CD14-positive monocyte (primary cell): ENCODE measurements around the gene SETSIP. TPM values are rescaled to one million over a fixed set of nuclear protein-coding genes. Genes with fewer than 3 reads are reported as not detected.
"Not testable (repeated sequence)": the region's sequence is repeated elsewhere in the genome, so short reads cannot be mapped to it uniquely, and the experiment has no call there.

Experiments
- DNase-seq, 3 donors: peaks; one replicate each; pipeline ENCODE4 v3.0.0-alpha.2; 2011 to 2022
- H2AFZ ChIP-seq: 2 replicates; pipeline ENCODE4 v1.6.0; 2012; ENCODE audit warnings: mild to moderate bottlenecking, low read depth, low read length, inconsistent platforms; ENCODE audit not compliant: insufficient read depth, poor library complexity, severe bottlenecking
- H3K27ac ChIP-seq, 2 donors: 1 replicate in 1 of 2; 2 replicates in 1 of 2; pipeline ENCODE4 v1.5.1; 2012 to 2013; ENCODE audit warnings: low read length in 2 of 2, control low read depth in 1 of 2, inconsistent platforms in 1 of 2, low read depth in 1 of 2, mild to moderate bottlenecking in 1 of 2
- H3K27me3 ChIP-seq, 2 donors: one replicate each; pipeline versions ENCODE4 v1.6.0 to v1.6.1; 2011 to 2013; ENCODE audit warnings: low read length in 2 of 2; ENCODE audit not compliant: control insufficient read depth in 2 of 2, insufficient read depth in 2 of 2
- H3K36me3 ChIP-seq, 2 donors: replicated peaks in 1 of 2; 1 replicate in 1 of 2; 2 replicates in 1 of 2; pipeline versions ENCODE4 v1.5.1 to v1.6.1; 2012 to 2013; ENCODE audit warnings: low read length in 2 of 2, control low read depth in 1 of 2, inconsistent platforms in 1 of 2, mild to moderate bottlenecking in 1 of 2; ENCODE audit not compliant: insufficient read depth in 2 of 2, control insufficient read depth in 1 of 2
- H3K4me1 ChIP-seq, 2 donors: 1 replicate in 1 of 2; 2 replicates in 1 of 2; pipeline versions ENCODE4 v1.5.1 to v1.6.1; 2012 to 2013; ENCODE audit warnings: low read length in 2 of 2, control low read depth in 1 of 2, inconsistent platforms in 1 of 2, mild to moderate bottlenecking in 1 of 2, moderate library complexity in 1 of 2; ENCODE audit not compliant: insufficient read depth in 2 of 2, control insufficient read depth in 1 of 2
- H3K4me2 ChIP-seq: replicated peaks from 2 replicates; pipeline ENCODE3; 2012; ENCODE audit warnings: low read length, moderate library complexity, mild to moderate bottlenecking; ENCODE audit not compliant: poor library complexity, severe bottlenecking; ENCODE audit errors: extremely low read depth
- H3K4me3 ChIP-seq, 3 experiments: fragments of 200-600 bp in 1 of 3; sonication (generic) in 1 of 3; replicated peaks in 1 of 3; 1 replicate in 2 of 3; 2 replicates in 1 of 3; pipeline ENCODE4 v1.5.1; 2011 to 2013; ENCODE audit warnings: low read length in 3 of 3, mild to moderate bottlenecking in 3 of 3, control low read depth in 2 of 3, low read depth in 2 of 3, inconsistent platforms in 1 of 3, moderate library complexity in 1 of 3
- H3K79me2 ChIP-seq: 2 replicates; pipeline ENCODE4 v1.6.0; 2012; ENCODE audit warnings: mild to moderate bottlenecking, control low read depth, inconsistent platforms, low read length, moderate library complexity; ENCODE audit not compliant: insufficient read depth
- H3K9ac ChIP-seq: 2 replicates; pipeline ENCODE4 v1.6.0; 2017; ENCODE audit warnings: low read length, mild to moderate bottlenecking; ENCODE audit not compliant: insufficient read depth, poor library complexity, severe bottlenecking
- H3K9me3 ChIP-seq, 2 donors: replicated peaks in 1 of 2; 1 replicate in 1 of 2; 2 replicates in 1 of 2; pipeline versions ENCODE4 v1.5.1 to v1.6.1; 2012 to 2013; ENCODE audit warnings: low read length in 2 of 2, control low read depth in 1 of 2; ENCODE audit not compliant: control insufficient read depth in 1 of 2, insufficient read depth in 1 of 2
- H4K20me1 ChIP-seq: 2 replicates; pipeline ENCODE4 v1.6.0; 2012; ENCODE audit warnings: mild to moderate bottlenecking, low read length, control low read depth, moderate library complexity; ENCODE audit not compliant: insufficient read depth
- H3K27ac Mint-ChIP-seq, 7 donors: one replicate each; pipeline ENCODE4 v1.8.0; 2020; ENCODE audit warnings: mild to moderate bottlenecking in 7 of 7, mixed read lengths in 7 of 7, moderate library complexity in 6 of 7, inconsistent platforms in 2 of 7
- H3K27me3 Mint-ChIP-seq, 3 donors: one replicate each; pipeline ENCODE4 v1.8.0; 2021 to 2022; ENCODE audit warnings: low read depth in 3 of 3, mild to moderate bottlenecking in 3 of 3, mixed read lengths in 3 of 3, moderate library complexity in 3 of 3, inconsistent platforms in 1 of 3
- H3K36me3 Mint-ChIP-seq, 2 donors: one replicate each; pipeline ENCODE4 v1.8.0; 2020; ENCODE audit warnings: mixed read lengths in 2 of 2, inconsistent platforms in 1 of 2, mild to moderate bottlenecking in 1 of 2
- H3K4me1 Mint-ChIP-seq: one replicate; pipeline ENCODE4 v1.8.0; 2020; ENCODE audit warnings: mild to moderate bottlenecking, mixed read lengths
- H3K4me3 Mint-ChIP-seq, 2 donors: one replicate each; pipeline ENCODE4 v1.8.0; 2020; ENCODE audit warnings: mild to moderate bottlenecking in 2 of 2, mixed read lengths in 2 of 2, moderate library complexity in 1 of 2
- H3K9me3 Mint-ChIP-seq, 7 donors: one replicate each; pipeline ENCODE4 v1.8.0; 2020 to 2022; ENCODE audit warnings: mixed read lengths in 7 of 7, mild to moderate bottlenecking in 6 of 7, moderate library complexity in 6 of 7, inconsistent platforms in 2 of 7
- WGBS: methylation state at CpG from one replicate; pipeline ENCODE4 v1.1.5; 2013; ENCODE audit warnings: missing lambda C conversion rate; ENCODE audit not compliant: insufficient coverage; 5-methylcytosine and 5-hydroxymethylcytosine counted together
- intact Hi-C, 2 donors: fragments of 100-400 bp; cut with micrococcal nuclease; formaldehyde crosslinking; loops; one replicate each; pipeline versions ENCODE4 v1.15.0 to v1.15.1; 2023
- polyA plus RNA-seq, 3 donors: library from polyadenylated mRNA; depleted of rRNA in 1 of 3; unstranded in 2 of 3; stranded (reverse) in 1 of 3; fragments of 300-500 nt in 2 of 3; fragments of >200 nt in 1 of 3; fragmentation: Illumina TruSeq in 2 of 3; gene quantifications; 1 replicate in 2 of 3; 2 replicates in 1 of 3; pipeline ENCODE4 v1.2.3, GENCODE V29; 2012 to 2021
- TF ChIP-seq, protein P1 (sequence below): fragments of 200-600 bp; IDR thresholded peaks from one replicate; pipeline ENCODE4 v1.8.0; 2022; ENCODE audit warnings: antibody characterized with exemption, mild to moderate bottlenecking

SETSIP gene
- polyA plus RNA-seq, 3 donors = not detected

DNA sequence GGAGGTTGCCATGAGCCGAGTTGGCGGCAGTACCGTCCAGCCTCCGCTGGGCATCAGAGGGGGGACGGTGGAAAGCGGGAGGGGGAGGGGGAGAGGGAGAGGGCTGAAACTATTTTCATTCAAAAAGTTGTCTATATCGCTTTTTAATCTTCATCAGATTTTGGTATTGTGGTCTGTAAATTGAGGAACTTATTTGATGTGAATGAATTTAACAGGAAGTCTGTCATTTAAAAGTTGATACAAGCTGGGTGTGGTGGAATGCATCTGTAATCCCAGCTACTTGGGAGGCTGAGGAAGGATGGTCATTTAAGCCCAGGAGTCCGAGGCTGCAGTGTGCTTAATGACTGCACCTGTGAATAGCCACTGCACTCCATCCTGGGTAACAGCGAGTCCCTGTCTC, 48.4 kb downstream of the SETSIP start:
- H3K79me2 ChIP-seq = no peaks in the 10 kb centered on the region
- no peak for DNase-seq
- no peaks in the 10 kb centered on the region for H4K20me1 ChIP-seq
- H3K9me3 Mint-ChIP-seq = peaks cover 12 to 40% (median 18%) of the 10 kb centered on the region in 7 donors
- peak overlapping the region in 1 of 7 donors; percentile 46 for H3K27ac Mint-ChIP-seq
- no peak overlapping the region for H3K27ac ChIP-seq
- H3K27me3 Mint-ChIP-seq = peaks cover 29 to 43% (median 39%) of the 10 kb centered on the region in 3 donors
- H3K9me3 ChIP-seq = peaks cover 5 to 6% of the 10 kb centered on the region in 2 donors
- H3K4me2 ChIP-seq = no peak overlapping the region
- H3K36me3 ChIP-seq = no peaks in the 10 kb centered on the region
- H3K27me3 ChIP-seq = peaks cover 28 to 39% of the 10 kb centered on the region in 2 donors
- peaks cover 0 to 6% of the 10 kb centered on the region in 2 donors for H3K36me3 Mint-ChIP-seq
- H2AFZ ChIP-seq = no peak overlapping the region
- H3K4me3 Mint-ChIP-seq = peak overlapping the region in 1 of 2 donors; percentile 53
- peaks cover 11% of the 10 kb centered on the region for H3K4me1 Mint-ChIP-seq
- 70% methylated on average over 4 of the region's 9 CpGs for WGBS
- intact Hi-C loops = no loop called here
- peaks cover 10 to 11% of the 10 kb centered on the region in 2 donors for H3K4me1 ChIP-seq
- TF ChIP-seq, protein P1, sequence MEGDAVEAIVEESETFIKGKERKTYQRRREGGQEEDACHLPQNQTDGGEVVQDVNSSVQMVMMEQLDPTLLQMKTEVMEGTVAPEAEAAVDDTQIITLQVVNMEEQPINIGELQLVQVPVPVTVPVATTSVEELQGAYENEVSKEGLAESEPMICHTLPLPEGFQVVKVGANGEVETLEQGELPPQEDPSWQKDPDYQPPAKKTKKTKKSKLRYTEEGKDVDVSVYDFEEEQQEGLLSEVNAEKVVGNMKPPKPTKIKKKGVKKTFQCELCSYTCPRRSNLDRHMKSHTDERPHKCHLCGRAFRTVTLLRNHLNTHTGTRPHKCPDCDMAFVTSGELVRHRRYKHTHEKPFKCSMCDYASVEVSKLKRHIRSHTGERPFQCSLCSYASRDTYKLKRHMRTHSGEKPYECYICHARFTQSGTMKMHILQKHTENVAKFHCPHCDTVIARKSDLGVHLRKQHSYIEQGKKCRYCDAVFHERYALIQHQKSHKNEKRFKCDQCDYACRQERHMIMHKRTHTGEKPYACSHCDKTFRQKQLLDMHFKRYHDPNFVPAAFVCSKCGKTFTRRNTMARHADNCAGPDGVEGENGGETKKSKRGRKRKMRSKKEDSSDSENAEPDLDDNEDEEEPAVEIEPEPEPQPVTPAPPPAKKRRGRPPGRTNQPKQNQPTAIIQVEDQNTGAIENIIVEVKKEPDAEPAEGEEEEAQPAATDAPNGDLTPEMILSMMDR = no peak
- H3K4me3 ChIP-seq = no peak overlapping the region
- H3K9ac ChIP-seq = no peak overlapping the region

DNA sequence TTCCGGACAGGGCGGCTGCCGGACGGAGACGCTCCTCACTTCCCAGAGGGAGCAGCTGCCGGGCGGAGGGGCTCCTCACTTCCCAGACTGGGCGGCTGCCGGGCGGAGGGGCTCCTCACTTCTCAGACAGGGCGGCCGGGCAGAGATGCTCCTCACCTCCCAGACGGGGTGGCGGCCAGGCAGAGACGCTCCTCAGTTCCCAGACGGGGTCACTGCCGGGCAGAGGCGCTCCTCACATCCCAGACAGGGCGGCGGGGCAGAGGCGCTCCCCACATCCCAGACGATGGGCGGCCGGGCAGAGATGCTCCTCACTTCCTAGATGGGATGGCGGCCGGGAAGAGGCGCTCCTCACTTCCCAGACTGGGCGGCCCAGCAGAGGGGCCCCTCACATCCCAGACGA, 49.2 kb downstream of the SETSIP start:
- intact Hi-C loops, H3K9me3 ChIP-seq, H2AFZ ChIP-seq, DNase-seq, H3K4me3 ChIP-seq, H4K20me1 ChIP-seq, H3K36me3 ChIP-seq, H3K27ac ChIP-seq, H3K9ac ChIP-seq, H3K27ac Mint-ChIP-seq, H3K79me2 ChIP-seq, H3K36me3 Mint-ChIP-seq, H3K4me2 ChIP-seq, H3K4me3 Mint-ChIP-seq: not testable (repeated sequence)
- peaks cover 26 to 35% (median 32%) of the 10 kb centered on the region in 3 donors for H3K27me3 Mint-ChIP-seq
- H3K9me3 Mint-ChIP-seq = peaks cover 17 to 43% (median 18%) of the 10 kb centered on the region in 7 donors
- peaks cover 20 to 31% of the 10 kb centered on the region in 2 donors for H3K27me3 ChIP-seq
- 97% methylated on average over 25 of the region's 29 CpGs for WGBS
- H3K4me1 ChIP-seq = peaks cover 10 to 11% of the 10 kb centered on the region in 2 donors
- H3K4me1 Mint-ChIP-seq = peaks cover 11% of the 10 kb centered on the region

Other genes with a start within 250 kb of the SETSIP start
- under 1 TPM; 0.09 to 0.28 (median 0.20) TPM for gene TGFBR3, start 189.3 kb downstream of the SETSIP start, polyA plus RNA-seq
- gene BRDT, start 126.0 kb downstream of the SETSIP start, polyA plus RNA-seq = not detected
- not detected for gene EPHX4, start 45.4 kb downstream of the SETSIP start, polyA plus RNA-seq
- 1 to 10 TPM in 1 of 3 donors, under 1 TPM in 2; 0.44 to 1.1 (median 0.88) TPM for gene BTBD8, start 4.9 kb upstream of the SETSIP start, polyA plus RNA-seq
- not detected for gene C1orf146, start 142.5 kb upstream of the SETSIP start, polyA plus RNA-seq
- 1 to 10 TPM; 2.1 to 4.1 (median 2.6) TPM for gene GLMN, start 223.6 kb upstream of the SETSIP start, polyA plus RNA-seq
- 1 to 10 TPM; 4.4 to 7.8 (median 7.3) TPM for gene RPAP2, start 223.6 kb upstream of the SETSIP start, polyA plus RNA-seq